Upper lobe of left lung (tissue), 6 donors: Measurements from ENCODE around the gene KIF13A. TPM values are rescaled to one million over a fixed set of nuclear protein-coding genes. Genes with fewer than 3 reads are reported as not detected.

Experiments
- ATAC-seq, 2 donors: fragments of 200-7000 bp; cut with Tn5 transposase; one replicate each; pipeline ENCODE4 v1.9.1; 2022; ENCODE audit warnings: mild to moderate bottlenecking in 2 of 2, moderate library complexity in 2 of 2; ENCODE audit not compliant: low FRiP score in 2 of 2
- DNase-seq, 2 donors: peaks; one replicate each; pipeline ENCODE4 v3.0.0-alpha.2; 2019 to 2020
- H3K27ac ChIP-seq, 4 donors: fragments of 200-600 bp; sonication (generic); one replicate each; pipeline ENCODE4 v1.5.1; 2016 to 2019
- H3K27me3 ChIP-seq, 4 donors: fragments of 200-600 bp; sonication (generic); one replicate each; pipeline ENCODE4 v1.5.1; 2017 to 2019
- H3K36me3 ChIP-seq, 4 donors: fragments of 200-600 bp; sonication (generic); one replicate each; pipeline ENCODE4 v1.5.1; 2016 to 2019
- H3K4me1 ChIP-seq, 4 donors: fragments of 200-600 bp; sonication (generic); one replicate each; pipeline ENCODE4 v1.5.1; 2018 to 2019
- H3K4me3 ChIP-seq, 4 donors: fragments of 200-600 bp; sonication (generic); one replicate each; pipeline ENCODE4 v1.5.1; 2017 to 2019; ENCODE audit warnings: mild to moderate bottlenecking in 2 of 4, moderate library complexity in 1 of 4
- H3K9me3 ChIP-seq, 4 donors: fragments of 200-600 bp; sonication (generic); one replicate each; pipeline ENCODE4 v1.5.1; 2018 to 2019
- CTCF ChIP-seq, 6 experiments: fragments of 450-650 bp in 4 of 6; fragments of 200-600 bp in 2 of 6; sonication (generic) in 2 of 6; IDR thresholded peaks; one replicate each; pipeline ENCODE4 v1.5.1; 2016 to 2019; ENCODE audit warnings: antibody characterized with exemption in 6 of 6
- EP300 ChIP-seq, 4 donors: sonication (generic); formaldehyde crosslinking; IDR thresholded peaks; one replicate each; pipeline ENCODE4 v1.5.1; 2017; ENCODE audit warnings: antibody characterized with exemption in 4 of 4, control low read depth in 2 of 4
- POLR2A ChIP-seq, 4 donors: fragments of 450-650 bp; IDR thresholded peaks; one replicate each; pipeline ENCODE4 v1.5.1; 2016 to 2017; ENCODE audit warnings: antibody characterized with exemption in 4 of 4, mild to moderate bottlenecking in 2 of 4
- POLR2AphosphoS5 ChIP-seq, 2 donors: sonication (generic); formaldehyde crosslinking; IDR thresholded peaks; one replicate each; pipeline ENCODE4 v1.5.1; 2017; ENCODE audit warnings: antibody characterized with exemption in 2 of 2
- WGBS, 2 donors: methylation state at CpG; one replicate each; pipeline ENCODE4 v1.1.5; 2017 to 2018; 5-methylcytosine and 5-hydroxymethylcytosine counted together
- total RNA-seq, 6 donors: library from RNA; depleted of rRNA in 4 of 6; stranded (reverse); fragments of >200 nt in 4 of 6; gene quantifications; one replicate each; pipeline versions ENCODE4 v1.1.0 to v1.2.1, GENCODE V29; 2016 to 2021
- donor health status: DM: no; HTN: no; CAD: no; lungs with moderate emphysema.
- donor health status: DM: no; HTN: yes; CAD: no; lungs with severe emphysema.

KIF13A gene
- total RNA-seq, 6 donors from 2014 or later = 35.8 to 59.9 (median 49.0) TPM

- TF ChIP-seq CTCF (IDR thresholded peaks at IDR 0.05) = no peak
- no peak for TF ChIP-seq EP300 (IDR thresholded peaks at IDR 0.05)
- no peak for TF ChIP-seq POLR2A (IDR thresholded peaks at IDR 0.05)
- TF ChIP-seq POLR2AphosphoS5 (IDR thresholded peaks at IDR 0.05) = no peak
- no peaks in the 10 kb centered on the region for H3K36me3 ChIP-seq
- H3K27me3 ChIP-seq = no peaks in the 10 kb centered on the region
- no peaks in the 10 kb centered on the region for H3K9me3 ChIP-seq
- peaks cover 50 to 62% (median 54%) of the 10 kb centered on the region in 4 donors for H3K4me1 ChIP-seq
- ATAC-seq (no peak), DNase-seq (no peak)
- peak overlapping the region in 3 of 4 donors; percentile 53 to 82 (median 75) for H3K27ac ChIP-seq
- WGBS, 2 donors = 87 to 89% methylated on average over 2 of the region's 2 CpGs
- no peak overlapping the region for H3K4me3 ChIP-seq
Measured at GRCh38 chr6:17905611-17906592, 81.5 kb downstream of the KIF13A start.

- no peak overlapping the region for H3K4me3 ChIP-seq
- WGBS, 2 donors = 64 to 70% methylated on average over 6 of the region's 6 CpGs
- no peaks in the 10 kb centered on the region for H3K9me3 ChIP-seq
- no peaks in the 10 kb centered on the region for H3K36me3 ChIP-seq
- no peaks in the 10 kb centered on the region for H3K27me3 ChIP-seq
- peak in 1 of 2 donors; percentile 81 for ATAC-seq
- DNase-seq = no peak
- H3K4me1 ChIP-seq = peaks cover 45 to 56% (median 53%) of the 10 kb centered on the region in 4 donors
- H3K27ac ChIP-seq = peak overlapping the region in 3 of 4 donors; percentile 38 to 61 (median 53)
- TF ChIP-seq EP300 (IDR thresholded peaks at IDR 0.05) (peak in 2 of 4 donors; percentile 44 to 64), CTCF (IDR thresholded peaks at IDR 0.05) (no peak), POLR2AphosphoS5 (IDR thresholded peaks at IDR 0.05) (peak; percentile 38 to 68)
Measured at GRCh38 chr6:17904491-17905120, 82.8 kb downstream of the KIF13A start.

GRCh38 chr6:17902974-17903373 lies 84.5 kb downstream of the KIF13A start:
- Histone ChIP-seq H3K9me3 (no peaks in the 10 kb centered on the region), H3K36me3 (no peaks in the 10 kb centered on the region), H3K4me1 (peaks cover 37 to 47% (median 42%) of the 10 kb centered on the region in 4 donors), H3K27me3 (no peaks in the 10 kb centered on the region), H3K27ac (peak overlapping the region in 2 of 4 donors; percentile 15 to 23), H3K4me3 (no peak overlapping the region)
- WGBS, 2 donors = 39% methylated on average over 1 of the region's 1 CpG
- no peak for ATAC-seq
- DNase-seq = no peak
- no peak for TF ChIP-seq POLR2A (IDR thresholded peaks at IDR 0.05)
- no peak for TF ChIP-seq EP300 (IDR thresholded peaks at IDR 0.05)
- no peak for TF ChIP-seq POLR2AphosphoS5 (IDR thresholded peaks at IDR 0.05)
- no peak for TF ChIP-seq CTCF (IDR thresholded peaks at IDR 0.05)

- TF ChIP-seq EP300 (IDR thresholded peaks at IDR 0.05) (no peak), POLR2AphosphoS5 (IDR thresholded peaks at IDR 0.05) (no peak), CTCF (IDR thresholded peaks at IDR 0.05) (no peak), POLR2A (IDR thresholded peaks at IDR 0.05) (no peak)
- peaks cover 0 to 10% (median 4%) of the 10 kb centered on the region in 4 donors for H3K36me3 ChIP-seq
- H3K27me3 ChIP-seq = no peaks in the 10 kb centered on the region
- peaks cover 23 to 33% (median 27%) of the 10 kb centered on the region in 4 donors for H3K4me1 ChIP-seq
- ATAC-seq = no peak
- no peak overlapping the region for H3K4me3 ChIP-seq
- no peaks in the 10 kb centered on the region for H3K9me3 ChIP-seq
- H3K27ac ChIP-seq = no peak overlapping the region
- no peak for DNase-seq
Measured at GRCh38 chr6:17901493-17901892, 85.9 kb downstream of the KIF13A start.
